ENCODE results near the gene UST.
"Not testable (repeated sequence)": the region's sequence is repeated elsewhere in the genome, so short reads cannot be mapped to it uniquely, and the experiment has no call there.

UST gene

DNA sequence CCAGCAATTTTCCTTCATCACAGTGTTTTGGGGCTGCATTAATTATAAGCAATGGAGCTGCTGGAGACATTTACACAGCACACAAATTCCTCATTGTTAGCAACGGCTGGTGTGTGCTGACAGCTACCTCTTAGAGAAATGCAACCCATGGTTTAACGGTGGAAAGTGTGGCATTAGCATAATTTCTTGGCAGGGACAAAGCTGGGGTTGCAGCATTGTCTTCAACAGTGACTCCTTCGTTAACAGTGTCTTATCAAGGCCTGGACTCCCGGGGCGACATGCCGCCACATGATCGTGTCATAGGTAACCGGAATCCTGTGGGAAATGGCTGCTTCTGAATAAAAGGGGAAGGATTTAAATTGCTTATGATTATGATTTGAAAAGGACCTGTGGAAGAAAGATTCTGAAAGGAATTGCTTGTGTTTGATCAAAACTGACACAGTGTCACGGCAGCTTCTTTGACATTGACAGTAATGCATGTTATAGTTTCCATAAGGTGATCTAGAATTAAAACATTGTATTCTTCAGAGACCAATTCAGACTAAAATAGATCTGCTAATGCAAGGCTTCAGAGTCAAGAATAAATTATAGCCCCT is 128.0 kb downstream of the UST start:
- Histone ChIP-seq H3K4me3 (ENCODE audit: low read length) (no peak overlapping the region), H3K36me3 (ENCODE audit: control insufficient read depth, insufficient read depth, low read length) (0 out of 2 replicates have a peak, but pooled peaks cover 2% of the 10 kb centered on the region), H3K27me3 (ENCODE audit: control insufficient read depth, insufficient read depth, low read length) (no peaks in the 10 kb centered on the region), H3K4me1 (ENCODE audit: control insufficient read depth, insufficient read depth, low read length) (peaks cover 2% of the 10 kb centered on the region; the same call in 1 of the 2 replicates), H3K27ac (ENCODE audit: low read length) (no peak overlapping the region), H3K9me3 (ENCODE audit: control insufficient read depth, insufficient read depth, low read length) (no peaks in the 10 kb centered on the region)
- no CpG with 5 or more reads among the region's 9 CpGs for WGBS (ENCODE audit: insufficient coverage, insufficient read length)
- no peak for DNase-seq (ENCODE audit: low read depth, low spot score)

DNA sequence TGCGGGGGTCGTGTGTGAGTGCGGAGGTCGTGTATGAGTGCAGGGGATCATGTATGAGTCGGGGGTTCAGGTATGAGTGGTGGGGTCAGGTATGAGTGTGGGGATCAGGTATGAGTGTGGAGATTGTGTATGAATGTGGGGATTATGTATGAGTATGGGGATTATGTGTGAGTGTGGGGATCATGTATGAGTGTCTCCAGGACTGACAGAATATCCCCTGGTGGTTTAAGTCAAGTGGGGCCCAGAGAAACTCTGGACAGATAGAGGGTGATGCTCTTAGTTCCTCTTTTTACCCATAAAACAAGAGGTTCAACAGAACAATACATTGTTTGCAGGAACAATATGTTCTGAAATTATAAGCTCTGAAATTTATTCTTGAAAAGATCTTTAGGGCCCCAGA is 131.9 kb downstream of the UST start:
- Histone ChIP-seq H3K27ac (ENCODE audit: low read length) (no peak overlapping the region), H3K9me3 (ENCODE audit: control insufficient read depth, insufficient read depth, low read length) (no peaks in the 10 kb centered on the region), H3K4me1 (ENCODE audit: control insufficient read depth, insufficient read depth, low read length) (no peaks in the 10 kb centered on the region), H3K4me3 (ENCODE audit: low read length) (no peak overlapping the region), H3K27me3 (ENCODE audit: control insufficient read depth, insufficient read depth, low read length) (no peaks in the 10 kb centered on the region), H3K36me3 (ENCODE audit: control insufficient read depth, insufficient read depth, low read length) (0 out of 2 replicates have a peak, but pooled peaks cover 2% of the 10 kb centered on the region)
- 98% methylated on average over 5 of the region's 5 CpGs for WGBS (ENCODE audit: insufficient coverage, insufficient read length)
- no peak for DNase-seq (ENCODE audit: low read depth, low spot score)

DNA sequence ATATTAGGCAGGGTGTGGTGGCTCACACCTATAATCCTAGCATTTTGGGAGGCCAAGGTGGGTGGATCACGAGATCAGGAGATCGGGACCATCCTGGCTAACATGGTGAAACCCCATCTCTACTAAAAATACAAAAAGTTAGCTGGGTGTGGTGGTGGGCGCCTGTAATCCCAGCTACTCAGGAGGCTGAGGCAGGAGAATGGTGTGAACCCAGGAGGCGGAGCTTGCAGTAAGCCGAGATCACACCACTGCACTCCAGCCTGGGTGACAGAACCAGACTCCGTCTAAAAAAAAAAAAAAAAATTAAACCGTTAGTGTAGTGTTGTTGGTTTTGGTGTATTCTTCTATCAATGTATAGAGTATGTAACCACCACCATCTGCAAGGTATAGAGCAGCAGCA is 133.9 kb downstream of the UST start:
- not testable (repeated sequence) for H3K36me3 ChIP-seq (ENCODE audit: control insufficient read depth, insufficient read depth, low read length); H3K27me3 ChIP-seq (ENCODE audit: control insufficient read depth, insufficient read depth, low read length); H3K4me3 ChIP-seq (ENCODE audit: low read length); DNase-seq (ENCODE audit: low read depth, low spot score); H3K4me1 ChIP-seq (ENCODE audit: control insufficient read depth, insufficient read depth, low read length); H3K9me3 ChIP-seq (ENCODE audit: control insufficient read depth, insufficient read depth, low read length); H3K27ac ChIP-seq (ENCODE audit: low read length)
- no CpG with 5 or more reads among the region's 7 CpGs for WGBS (ENCODE audit: insufficient coverage, insufficient read length)

DNA sequence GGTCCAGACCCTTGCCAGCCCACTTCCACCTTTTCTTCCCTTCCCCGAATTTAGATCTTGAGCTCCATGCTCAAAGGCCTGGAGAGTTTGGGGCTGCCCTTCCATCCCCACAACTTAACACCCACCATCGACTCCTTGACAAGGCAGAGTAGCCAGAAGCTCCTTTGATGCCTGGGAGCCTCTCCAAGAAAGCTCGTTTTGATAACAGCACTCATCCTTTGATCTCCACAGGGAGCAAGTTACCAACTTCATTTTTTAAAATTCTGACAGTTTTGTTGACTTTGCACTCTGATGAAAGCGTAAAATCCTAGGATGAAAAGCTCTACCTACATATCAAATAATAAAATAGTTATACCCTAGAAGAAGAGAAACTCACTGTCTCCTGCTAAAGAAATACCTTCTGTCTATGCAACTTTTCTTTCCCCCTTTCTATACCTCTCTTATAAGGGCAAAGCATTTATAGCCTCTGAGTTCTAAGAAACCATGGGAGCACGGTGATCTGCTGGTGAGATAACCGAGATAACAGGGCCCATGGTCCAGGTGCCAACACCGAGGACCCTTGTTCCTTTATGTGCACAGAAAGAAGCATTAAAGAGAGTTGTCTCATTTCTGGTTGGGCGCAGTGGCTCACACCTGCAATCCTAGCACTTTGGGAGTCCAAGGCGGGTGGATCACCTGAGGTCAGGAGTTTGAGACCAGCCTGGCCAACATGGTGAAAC is 134.9 kb downstream of the UST start:
- Histone ChIP-seq H3K36me3 (ENCODE audit: control insufficient read depth, insufficient read depth, low read length) (0 out of 2 replicates have a peak, but pooled peaks cover 2% of the 10 kb centered on the region), H3K9me3 (ENCODE audit: control insufficient read depth, insufficient read depth, low read length) (no peaks in the 10 kb centered on the region), H3K4me1 (ENCODE audit: control insufficient read depth, insufficient read depth, low read length) (no peaks in the 10 kb centered on the region; the same call in 1 of the 2 replicates), H3K27me3 (ENCODE audit: control insufficient read depth, insufficient read depth, low read length) (no peaks in the 10 kb centered on the region), H3K27ac (ENCODE audit: low read length) (no peak overlapping the region), H3K4me3 (ENCODE audit: low read length) (no peak overlapping the region)
- WGBS (ENCODE audit: insufficient coverage, insufficient read length), result no CpG with 5 or more reads among the region's 9 CpGs
- no peak for DNase-seq (ENCODE audit: low read depth, low spot score)

DNA sequence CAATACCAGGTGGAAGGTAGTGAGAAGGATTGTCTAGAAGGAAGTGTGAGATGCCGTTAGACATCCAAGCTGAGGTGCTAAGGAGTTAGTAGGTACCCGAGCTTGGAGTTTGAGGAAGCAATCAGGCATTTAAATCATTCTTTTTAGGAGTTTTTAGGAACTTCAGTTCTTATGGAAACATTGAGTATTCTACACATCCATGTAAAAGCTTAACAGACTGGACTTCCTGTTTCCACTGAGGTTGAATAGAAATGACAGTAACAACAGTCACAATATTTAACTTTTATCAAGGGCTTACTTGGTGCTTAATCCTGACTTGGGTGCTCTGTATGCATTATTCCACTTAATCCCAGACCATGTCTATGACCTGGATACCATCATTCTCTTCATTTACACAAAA is 136.4 kb downstream of the UST start:
- H3K9me3 ChIP-seq (ENCODE audit: control insufficient read depth, insufficient read depth, low read length), result no peaks in the 10 kb centered on the region
- WGBS (ENCODE audit: insufficient coverage, insufficient read length), result no CpG with 5 or more reads among the region's 2 CpGs

DNA sequence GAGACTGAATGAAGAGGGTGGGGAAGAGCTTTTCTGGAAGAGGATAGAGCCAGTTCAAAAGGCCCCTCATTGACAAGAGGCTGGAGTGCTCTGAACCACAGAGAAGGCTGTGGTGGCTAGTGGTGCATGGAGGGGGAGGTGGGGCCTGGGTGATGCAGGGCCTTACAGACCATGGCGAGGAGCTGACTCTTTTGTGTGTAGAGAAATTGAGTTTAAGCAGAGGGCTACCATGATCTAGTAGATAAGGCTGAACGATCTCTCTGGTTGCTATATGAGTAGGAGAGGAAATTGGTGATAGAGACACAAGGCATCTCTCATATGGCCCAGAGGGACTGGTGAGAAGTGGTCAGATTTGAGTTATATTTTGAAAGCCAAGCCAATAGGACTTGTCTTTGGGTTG is 137.6 kb downstream of the UST start:
- H3K4me3 ChIP-seq (ENCODE audit: low read length), result no peak overlapping the region
- no peaks in the 10 kb centered on the region for H3K9me3 ChIP-seq (ENCODE audit: control insufficient read depth, insufficient read depth, low read length)
- H3K27ac ChIP-seq (ENCODE audit: low read length), result no peak overlapping the region
- WGBS (ENCODE audit: insufficient coverage, insufficient read length), result no CpG with 5 or more reads among the region's 2 CpGs
- no peak for DNase-seq (ENCODE audit: low read depth, low spot score)
- H3K4me1 ChIP-seq (ENCODE audit: control insufficient read depth, insufficient read depth, low read length), result no peaks in the 10 kb centered on the region; the same call in 1 of the 2 replicates
- no peaks in the 10 kb centered on the region for H3K36me3 ChIP-seq (ENCODE audit: control insufficient read depth, insufficient read depth, low read length)
- H3K27me3 ChIP-seq (ENCODE audit: control insufficient read depth, insufficient read depth, low read length), result no peaks in the 10 kb centered on the region

More for the DNA sequence above, 136.4 kb downstream of the UST start:
- no peak overlapping the region for H3K4me3 ChIP-seq (ENCODE audit: low read length)
- no peaks in the 10 kb centered on the region; the same call in 1 of the 2 replicates for H3K4me1 ChIP-seq (ENCODE audit: control insufficient read depth, insufficient read depth, low read length)
- no peak for DNase-seq (ENCODE audit: low read depth, low spot score)
- H3K27me3 ChIP-seq (ENCODE audit: control insufficient read depth, insufficient read depth, low read length), result no peaks in the 10 kb centered on the region
- no peak overlapping the region for H3K27ac ChIP-seq (ENCODE audit: low read length)
- H3K36me3 ChIP-seq (ENCODE audit: control insufficient read depth, insufficient read depth, low read length), result no peaks in the 10 kb centered on the region

DNA sequence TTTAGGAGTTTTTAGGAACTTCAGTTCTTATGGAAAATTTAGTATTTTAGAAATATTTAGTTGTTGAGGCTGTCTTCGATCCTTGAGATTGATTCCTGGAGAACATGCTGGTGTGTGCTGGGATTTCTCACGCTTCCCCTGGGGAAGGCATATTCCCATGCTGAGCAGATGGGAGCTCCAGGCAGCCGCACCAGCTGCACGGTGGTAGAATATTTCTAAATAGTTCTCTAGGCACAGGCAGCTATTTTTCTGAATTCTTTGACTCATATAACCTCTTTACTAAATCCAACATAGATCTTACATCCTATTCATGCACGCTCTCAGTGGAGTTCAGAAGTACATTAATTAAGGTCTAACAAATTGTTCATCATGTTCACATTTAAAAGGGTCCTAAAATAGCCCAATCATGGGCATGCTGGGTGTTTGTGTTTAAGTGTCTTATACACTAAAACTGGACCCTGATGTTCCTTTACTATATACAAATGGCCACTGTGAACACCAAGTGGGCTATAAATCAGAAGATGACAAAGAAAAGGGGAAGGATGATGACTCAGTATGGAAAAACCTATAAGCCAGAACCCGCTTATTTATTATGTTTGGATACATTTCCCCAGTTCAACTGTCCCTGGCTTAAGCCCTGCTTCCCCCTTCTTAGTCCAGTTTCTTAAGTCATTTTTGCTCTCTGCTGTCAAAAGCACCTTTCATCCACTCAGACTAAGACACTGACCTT is 138.5 kb downstream of the UST start:
- Histone ChIP-seq H3K4me1 (ENCODE audit: control insufficient read depth, insufficient read depth, low read length) (no peaks in the 10 kb centered on the region; the same call in none of the 2 replicates), H3K36me3 (ENCODE audit: control insufficient read depth, insufficient read depth, low read length) (no peaks in the 10 kb centered on the region), H3K27me3 (ENCODE audit: control insufficient read depth, insufficient read depth, low read length) (no peaks in the 10 kb centered on the region), H3K27ac (ENCODE audit: low read length) (no peak overlapping the region), H3K9me3 (ENCODE audit: control insufficient read depth, insufficient read depth, low read length) (no peaks in the 10 kb centered on the region), H3K4me3 (ENCODE audit: low read length) (no peak overlapping the region)
- WGBS (ENCODE audit: insufficient coverage, insufficient read length), result no CpG with 5 or more reads among the region's 6 CpGs
- DNase-seq (ENCODE audit: low read depth, low spot score), result no peak

DNA sequence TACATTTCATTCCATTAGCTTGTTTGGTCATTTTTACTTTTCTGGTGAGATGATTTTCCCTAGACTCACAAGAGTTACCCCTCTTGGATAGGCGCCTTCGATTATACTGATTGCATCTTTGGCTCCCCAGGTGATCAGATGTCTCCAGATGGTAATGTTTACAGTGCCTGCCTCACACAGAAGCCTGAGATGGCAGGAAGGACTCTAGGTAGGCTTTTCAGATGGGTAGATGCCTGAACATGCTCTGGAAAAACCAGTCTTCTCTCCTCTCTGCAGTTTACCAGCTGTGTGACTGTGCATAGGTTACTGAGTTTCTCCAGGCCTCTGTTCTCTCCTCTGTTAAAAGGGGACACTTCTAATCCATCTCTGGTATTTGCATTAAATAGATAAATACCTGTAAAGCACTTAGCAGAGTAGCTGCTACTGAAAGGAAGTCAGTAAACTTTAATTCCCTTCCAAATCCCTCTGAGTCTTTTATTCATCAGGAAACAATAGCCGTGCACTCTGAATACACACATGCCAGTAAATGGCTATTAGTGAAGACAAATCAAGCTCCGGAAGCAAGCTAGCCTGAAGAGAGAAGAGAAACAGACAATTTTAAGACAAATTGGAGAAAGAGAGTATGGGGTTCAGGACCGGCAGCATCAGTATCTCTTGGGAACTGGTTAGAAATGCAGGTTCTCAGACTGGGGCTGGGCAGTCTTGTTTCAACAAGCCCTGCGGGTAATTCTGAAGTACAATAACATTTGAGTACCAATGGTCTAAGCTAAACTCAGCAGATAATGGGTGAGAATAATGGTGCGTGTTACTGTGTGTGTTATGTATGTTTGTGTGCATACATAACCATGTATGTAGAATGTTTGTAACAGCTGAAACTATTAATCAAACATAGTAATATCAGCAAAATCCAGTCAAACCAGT is 139.4 kb downstream of the UST start:
- H3K4me3 ChIP-seq (ENCODE audit: low read length), result no peak overlapping the region
- H3K27me3 ChIP-seq (ENCODE audit: control insufficient read depth, insufficient read depth, low read length), result no peaks in the 10 kb centered on the region
- no CpG with 5 or more reads among the region's 7 CpGs for WGBS (ENCODE audit: insufficient coverage, insufficient read length)
- H3K4me1 ChIP-seq (ENCODE audit: control insufficient read depth, insufficient read depth, low read length), result no peaks in the 10 kb centered on the region; the same call in none of the 2 replicates
- no peaks in the 10 kb centered on the region for H3K9me3 ChIP-seq (ENCODE audit: control insufficient read depth, insufficient read depth, low read length)
- H3K36me3 ChIP-seq (ENCODE audit: control insufficient read depth, insufficient read depth, low read length), result no peaks in the 10 kb centered on the region
- no peak overlapping the region for H3K27ac ChIP-seq (ENCODE audit: low read length)
- no peak for DNase-seq (ENCODE audit: low read depth, low spot score)

DNA sequence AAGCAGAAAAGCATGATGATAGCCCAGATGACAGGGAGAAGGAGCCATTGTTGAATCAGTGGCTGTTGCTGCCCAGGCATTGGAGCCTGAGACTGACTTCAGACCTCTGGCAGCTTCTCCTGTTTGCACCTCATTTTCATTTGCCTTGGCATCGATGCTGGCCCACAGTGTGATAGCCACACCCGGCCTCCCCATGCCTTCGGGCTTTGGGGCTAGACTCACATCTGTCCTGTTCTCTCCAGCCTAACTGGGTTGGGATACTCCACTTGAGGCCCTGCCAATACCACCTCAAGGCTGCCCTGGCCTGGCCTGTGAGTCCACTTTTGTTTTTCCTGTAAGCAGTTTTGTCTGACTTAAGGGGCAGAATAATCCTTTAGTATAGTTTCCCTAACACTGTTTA is 140.4 kb downstream of the UST start:
- Histone ChIP-seq H3K4me1 (ENCODE audit: control insufficient read depth, insufficient read depth, low read length) (no peaks in the 10 kb centered on the region; the same call in none of the 2 replicates), H3K27me3 (ENCODE audit: control insufficient read depth, insufficient read depth, low read length) (no peaks in the 10 kb centered on the region), H3K9me3 (ENCODE audit: control insufficient read depth, insufficient read depth, low read length) (no peaks in the 10 kb centered on the region), H3K4me3 (ENCODE audit: low read length) (no peak overlapping the region), H3K36me3 (ENCODE audit: control insufficient read depth, insufficient read depth, low read length) (no peaks in the 10 kb centered on the region), H3K27ac (ENCODE audit: low read length) (no peak overlapping the region)
- no CpG with 5 or more reads among the region's 3 CpGs for WGBS (ENCODE audit: insufficient coverage, insufficient read length)
- no peak for DNase-seq (ENCODE audit: low read depth, low spot score)

DNA sequence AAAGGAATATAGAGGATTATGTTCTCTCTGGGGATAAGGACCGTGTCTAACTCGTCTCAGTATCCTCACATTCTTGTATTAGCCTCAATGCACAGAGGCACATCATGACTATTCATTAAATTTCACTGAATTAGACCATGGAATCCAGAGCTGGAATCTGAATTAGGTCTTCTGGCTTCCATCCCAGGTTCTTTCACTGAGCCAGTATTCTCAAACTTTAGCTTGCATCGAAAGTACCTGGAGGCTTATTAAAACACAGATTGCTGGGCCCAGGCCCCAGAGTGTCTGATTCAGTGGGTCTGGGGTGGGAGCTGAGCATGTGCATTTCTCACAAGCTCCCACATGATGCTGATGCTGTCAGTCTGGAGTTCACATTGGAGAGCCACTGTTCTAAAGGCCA is 142.0 kb downstream of the UST start:
- Histone ChIP-seq H3K27ac (ENCODE audit: low read length) (no peak overlapping the region), H3K27me3 (ENCODE audit: control insufficient read depth, insufficient read depth, low read length) (no peaks in the 10 kb centered on the region), H3K4me1 (ENCODE audit: control insufficient read depth, insufficient read depth, low read length) (no peaks in the 10 kb centered on the region; the same call in none of the 2 replicates), H3K36me3 (ENCODE audit: control insufficient read depth, insufficient read depth, low read length) (no peaks in the 10 kb centered on the region), H3K4me3 (ENCODE audit: low read length) (no peak overlapping the region), H3K9me3 (ENCODE audit: control insufficient read depth, insufficient read depth, low read length) (no peaks in the 10 kb centered on the region)
- no peak for DNase-seq (ENCODE audit: low read depth, low spot score)
- no CpG with 5 or more reads among the region's 3 CpGs for WGBS (ENCODE audit: insufficient coverage, insufficient read length)

Data from iPS DF 6.9 (cell line).